Mesendoderm (in vitro differentiated cells): Measurements from ENCODE around the gene RGCC.

Experiments
- DNase-seq: peaks from one replicate; pipeline ENCODE4 v3.0.0; 2013
- H2AK5ac ChIP-seq: 2 replicates; pipeline ENCODE4 v1.6.1; 2013; ENCODE audit warnings: low read length, inconsistent platforms
- H2BK120ac ChIP-seq: 2 replicates; pipeline ENCODE4 v1.6.1; 2013; ENCODE audit warnings: low read depth, mild to moderate bottlenecking, low read length, moderate library complexity, mixed read lengths
- H2BK15ac ChIP-seq: replicated peaks from 2 replicates; pipeline ENCODE4 v1.6.1; 2013; ENCODE audit warnings: low read depth, mild to moderate bottlenecking, moderate library complexity
- H2BK5ac ChIP-seq: 2 replicates; pipeline ENCODE4 v1.6.1; 2013; ENCODE audit warnings: low read length, inconsistent platforms
- H3K18ac ChIP-seq: 2 replicates; pipeline ENCODE4 v1.6.1; 2013; ENCODE audit warnings: mild to moderate bottlenecking, low read length, mixed read lengths
- H3K23ac ChIP-seq: one replicate; pipeline ENCODE4 v1.6.1; 2013; ENCODE audit warnings: low read length
- H3K27ac ChIP-seq: 2 replicates; pipeline ENCODE4 v1.5.1; 2013; ENCODE audit warnings: low read depth, mild to moderate bottlenecking, inconsistent platforms, low read length, moderate library complexity
- H3K27me3 ChIP-seq: 2 replicates; pipeline ENCODE4 v1.6.1; 2013; ENCODE audit warnings: low read length, control low read depth, mild to moderate bottlenecking, inconsistent platforms; ENCODE audit not compliant: insufficient read depth, poor library complexity
- H3K36me3 ChIP-seq: 2 replicates; pipeline ENCODE4 v1.6.1; 2013; ENCODE audit warnings: low read length, inconsistent platforms; ENCODE audit not compliant: control insufficient read depth, insufficient read depth
- H3K4ac ChIP-seq: one replicate; pipeline ENCODE4 v1.6.1; 2013; ENCODE audit warnings: low read depth, mild to moderate bottlenecking, low read length, moderate library complexity
- H3K4me1 ChIP-seq: 2 replicates; pipeline ENCODE4 v1.6.1; 2013; ENCODE audit warnings: low read depth, low read length, inconsistent platforms; ENCODE audit not compliant: control insufficient read depth
- H3K4me2 ChIP-seq: 2 replicates; pipeline ENCODE4 v1.6.1; 2013; ENCODE audit warnings: low read length
- H3K4me3 ChIP-seq: 2 replicates; pipeline ENCODE4 v1.5.1; 2013; ENCODE audit warnings: mild to moderate bottlenecking, low read length
- H3K56ac ChIP-seq: one replicate; pipeline ENCODE4 v1.6.1; 2013; ENCODE audit warnings: low read length
- H3K79me1 ChIP-seq: 2 replicates; pipeline ENCODE4 v1.6.1; 2013; ENCODE audit warnings: low read length, inconsistent platforms
- H3K79me2 ChIP-seq: 2 replicates; pipeline ENCODE4 v1.6.1; 2013; ENCODE audit warnings: mild to moderate bottlenecking, low read length; ENCODE audit not compliant: control insufficient read depth, insufficient read depth
- H3K9ac ChIP-seq: 2 replicates; pipeline ENCODE4 v1.6.1; 2013; ENCODE audit warnings: low read length, inconsistent platforms
- H4K5ac ChIP-seq: one replicate; pipeline ENCODE4 v1.6.1; 2013; ENCODE audit warnings: low read length
- H4K8ac ChIP-seq: one replicate; pipeline ENCODE4 v1.6.1; 2013; ENCODE audit warnings: low read depth, mild to moderate bottlenecking, control low read depth, low read length, moderate library complexity
- WGBS: extraction: QIAGEN DNeasy Blood & Tissue Kit; methylation state at CpG from one replicate; pipeline ENCODE4 v1.1.7; 2013; ENCODE audit warnings: low lambda C conversion rate, missing lambda C conversion rate; ENCODE audit not compliant: insufficient coverage; ENCODE audit errors: extremely low coverage; 5-methylcytosine and 5-hydroxymethylcytosine counted together

The RGCC gene

DNA sequence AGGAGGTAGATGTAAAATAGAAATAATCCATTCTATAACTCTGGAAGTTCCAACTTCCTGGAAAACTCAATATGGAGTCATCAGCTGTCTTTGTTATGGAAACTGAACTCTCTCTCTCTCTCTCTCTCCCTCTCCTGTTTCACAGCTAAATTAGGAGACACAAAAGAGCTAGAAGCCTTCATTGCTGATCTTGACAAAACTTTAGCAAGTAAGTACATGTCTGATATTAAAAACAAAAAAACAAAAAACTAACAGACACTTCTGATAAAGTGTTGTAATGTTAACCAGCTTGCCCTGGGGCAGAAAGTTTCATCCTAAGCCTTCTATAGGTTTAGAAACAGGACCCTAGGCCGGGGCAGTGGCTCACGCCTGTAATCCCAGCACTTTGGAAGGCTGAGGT, 11.3 kb downstream of the RGCC start:
- no peak overlapping the region for H2AK5ac ChIP-seq
- H3K79me2 ChIP-seq, result no peaks in the 10 kb centered on the region
- H3K36me3 ChIP-seq, result no peaks in the 10 kb centered on the region
- no peak overlapping the region for H3K4me3 ChIP-seq
- H3K4ac ChIP-seq, result no peak overlapping the region
- no peak overlapping the region for H2BK5ac ChIP-seq
- H4K5ac ChIP-seq, result no peak overlapping the region
- WGBS, result no CpG with 5 or more reads among the region's 2 CpGs
- H3K27me3 ChIP-seq, result no peaks in the 10 kb centered on the region
- H3K27ac ChIP-seq, result no peak overlapping the region
- no peak overlapping the region for H3K23ac ChIP-seq
- H3K4me1 ChIP-seq, result no peaks in the 10 kb centered on the region
- no peak for DNase-seq
- no peak overlapping the region for H2BK120ac ChIP-seq
- H2BK15ac ChIP-seq, result no peak overlapping the region
- no peak overlapping the region for H3K9ac ChIP-seq
- H3K18ac ChIP-seq, result no peak overlapping the region
- H3K4me2 ChIP-seq, result no peak overlapping the region
- H4K8ac ChIP-seq, result no peak overlapping the region
- no peak overlapping the region for H3K56ac ChIP-seq
- H3K79me1 ChIP-seq, result no peaks in the 10 kb centered on the region

DNA sequence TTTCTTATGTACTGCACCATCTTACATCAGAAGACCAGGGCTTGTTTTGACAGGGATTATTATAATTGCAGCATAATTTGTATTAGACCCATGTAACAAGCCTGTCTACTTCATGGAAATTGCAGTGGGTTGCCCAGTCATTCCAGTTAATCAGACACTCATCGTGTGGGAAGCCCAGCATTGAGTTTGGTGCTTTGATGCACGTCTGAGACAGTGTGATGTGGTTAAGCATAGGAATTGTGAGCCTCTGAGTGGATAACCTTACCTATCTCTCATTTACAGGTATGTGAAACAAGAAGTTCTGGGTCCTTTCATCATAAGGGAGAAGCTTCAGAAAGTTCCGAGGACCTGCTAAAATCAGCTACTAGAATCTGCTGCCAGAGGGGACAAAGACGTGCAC, 12.8 kb downstream of the RGCC start:
- Histone ChIP-seq H3K4me1 (no peaks in the 10 kb centered on the region), H3K9ac (no peak overlapping the region), H3K4me2 (no peak overlapping the region), H3K4ac (no peak overlapping the region), H2BK5ac (no peak overlapping the region), H3K27ac (no peak overlapping the region), H4K5ac (no peak overlapping the region), H3K79me1 (no peaks in the 10 kb centered on the region), H4K8ac (no peak overlapping the region), H3K18ac (no peak overlapping the region), H3K56ac (no peak overlapping the region), H3K23ac (no peak overlapping the region), H2BK120ac (no peak overlapping the region), H3K27me3 (no peaks in the 10 kb centered on the region), H3K4me3 (no peak overlapping the region), H2AK5ac (no peak overlapping the region), H3K79me2 (no peaks in the 10 kb centered on the region), H2BK15ac (no peak overlapping the region), H3K36me3 (no peaks in the 10 kb centered on the region)
- no peak for DNase-seq
- no CpG with 5 or more reads among the region's 4 CpGs for WGBS

DNA sequence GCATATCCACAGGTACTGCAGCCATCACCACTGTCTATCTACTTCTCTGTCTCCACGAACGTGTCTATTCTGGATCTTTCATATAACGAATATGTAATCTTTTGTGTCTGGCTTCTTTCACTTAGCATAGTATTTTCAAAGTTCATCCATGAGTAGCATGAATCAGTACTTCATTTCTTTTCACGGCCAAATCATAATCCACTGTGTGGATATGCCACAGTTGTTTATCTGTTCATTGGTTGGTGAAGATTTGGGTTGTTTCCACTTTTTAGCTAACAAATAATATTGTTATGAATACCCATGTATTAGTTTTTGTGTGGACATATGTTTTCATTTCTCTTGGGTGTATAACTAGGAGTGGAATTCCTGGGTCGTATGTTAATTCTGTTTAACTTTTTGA, 14.4 kb downstream of the RGCC start:
- Histone ChIP-seq H4K8ac (no peak overlapping the region), H3K27me3 (no peaks in the 10 kb centered on the region)

DNA sequence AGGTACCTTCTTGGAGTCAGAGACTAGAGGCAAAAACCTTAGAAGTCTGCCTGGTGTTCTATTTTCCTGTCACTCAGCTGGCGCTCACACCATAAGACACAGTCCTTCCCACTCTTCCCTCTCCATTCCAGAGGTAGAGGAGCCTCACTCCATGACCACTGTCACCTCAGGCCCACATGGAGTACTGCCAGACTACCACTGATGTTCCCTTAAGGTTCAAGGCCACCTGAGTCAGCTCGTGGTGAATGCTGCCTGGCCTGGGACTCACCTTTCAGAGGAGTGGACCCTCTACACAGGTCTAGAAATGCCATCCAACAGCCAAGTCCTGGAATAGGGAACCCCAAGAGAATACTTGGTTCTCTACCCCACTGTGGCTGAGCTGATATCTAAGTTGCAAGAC, 29.9 kb downstream of the RGCC start:
- Histone ChIP-seq H4K8ac (no peak overlapping the region), H2BK120ac (no peak overlapping the region), H3K18ac (no peak overlapping the region), H3K4me3 (no peak overlapping the region), H3K56ac (no peak overlapping the region), H3K36me3 (no peaks in the 10 kb centered on the region), H3K9ac (no peak overlapping the region), H3K27me3 (no peaks in the 10 kb centered on the region), H2BK5ac (no peak overlapping the region), H3K23ac (no peak overlapping the region), H3K4ac (no peak overlapping the region), H2BK15ac (no peak overlapping the region), H3K79me2 (no peaks in the 10 kb centered on the region), H2AK5ac (no peak overlapping the region), H3K4me2 (no peak overlapping the region), H3K27ac (no peak overlapping the region), H4K5ac (no peak overlapping the region), H3K79me1 (no peaks in the 10 kb centered on the region), H3K4me1 (no peaks in the 10 kb centered on the region)
- WGBS, result no CpG with 5 or more reads among the region's 2 CpGs
- no peak for DNase-seq

More for the DNA sequence above, 14.4 kb downstream of the RGCC start:
- Histone ChIP-seq H3K9ac (no peak overlapping the region), H2BK120ac (no peak overlapping the region), H3K79me1 (no peaks in the 10 kb centered on the region), H3K23ac (no peak overlapping the region), H3K79me2 (no peaks in the 10 kb centered on the region), H3K4me3 (no peak overlapping the region), H3K27ac (no peak overlapping the region), H3K36me3 (no peaks in the 10 kb centered on the region), H3K18ac (no peak overlapping the region), H3K4ac (no peak overlapping the region), H2BK15ac (no peak overlapping the region), H3K56ac (no peak overlapping the region), H3K4me2 (no peak overlapping the region), H4K5ac (no peak overlapping the region), H3K4me1 (no peaks in the 10 kb centered on the region), H2BK5ac (no peak overlapping the region), H2AK5ac (no peak overlapping the region)
- no CpG with 5 or more reads among the region's 5 CpGs for WGBS
- no peak for DNase-seq

DNA sequence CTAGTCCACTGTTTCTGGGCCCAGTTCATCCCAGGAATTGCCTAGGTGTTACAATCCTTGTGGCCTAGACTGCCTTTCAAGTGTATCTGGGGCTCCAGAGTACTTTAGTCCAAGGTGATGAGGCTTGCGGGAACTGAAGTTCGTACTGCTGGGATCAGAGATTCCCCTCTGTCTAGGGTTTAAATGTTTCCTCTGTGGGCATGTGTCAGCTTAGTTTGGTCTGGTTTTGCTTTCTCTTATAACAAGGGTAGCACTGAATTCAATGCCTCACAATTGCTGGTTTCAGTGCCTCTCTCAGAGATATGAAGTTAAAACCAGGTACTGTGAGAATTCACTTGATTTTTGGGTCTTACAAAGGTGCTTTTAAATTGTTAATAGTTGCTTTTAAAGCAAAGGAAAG, 30.8 kb downstream of the RGCC start:
- H3K79me2 ChIP-seq, result no peaks in the 10 kb centered on the region

DNA sequence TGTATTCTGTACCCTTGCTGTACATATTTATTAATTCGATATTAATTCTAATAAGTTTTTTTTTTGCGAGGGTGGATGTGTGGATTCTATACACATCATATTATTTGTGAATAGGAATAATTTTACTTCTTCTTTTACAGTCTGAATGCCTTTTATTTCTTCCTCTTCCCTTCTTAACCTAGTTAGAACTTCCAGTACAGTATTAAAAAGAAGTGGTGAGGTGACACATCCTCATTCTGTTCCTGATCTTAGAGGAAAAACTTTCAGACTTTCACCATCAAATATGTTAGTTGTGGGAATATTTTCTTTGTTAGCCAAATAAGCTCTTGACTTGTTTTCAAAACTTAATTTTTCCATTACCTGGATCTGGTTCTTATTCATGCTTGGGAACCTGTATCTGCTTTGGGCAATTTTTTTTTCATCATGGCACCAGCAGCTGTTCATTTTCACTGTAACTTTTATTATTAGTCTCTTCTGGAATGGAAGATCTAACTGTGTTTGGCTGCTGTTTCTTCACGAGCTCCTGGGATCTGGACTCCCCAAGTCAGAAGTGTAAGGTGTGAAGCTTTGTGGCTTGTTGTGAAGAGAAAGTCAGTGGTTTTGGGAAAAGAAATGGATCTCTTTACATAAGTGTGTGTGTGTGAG, 33.1 kb downstream of the RGCC start:
- H3K56ac ChIP-seq, result no peak overlapping the region
- H3K27me3 ChIP-seq, result no peaks in the 10 kb centered on the region
- H3K4ac ChIP-seq, result no peak overlapping the region
- H3K4me3 ChIP-seq, result no peak overlapping the region
- no peak overlapping the region for H2BK15ac ChIP-seq
- H4K8ac ChIP-seq, result no peak overlapping the region
- H3K18ac ChIP-seq, result no peak overlapping the region
- H2AK5ac ChIP-seq, result no peak overlapping the region
- H3K79me2 ChIP-seq, result no peaks in the 10 kb centered on the region
- no peak overlapping the region for H3K9ac ChIP-seq
- no peak overlapping the region for H3K27ac ChIP-seq
- H2BK5ac ChIP-seq, result no peak overlapping the region
- no peaks in the 10 kb centered on the region for H3K4me1 ChIP-seq
- H3K79me1 ChIP-seq, result no peaks in the 10 kb centered on the region
- no CpG with 5 or more reads among the region's 3 CpGs for WGBS
- H3K23ac ChIP-seq, result no peak overlapping the region
- H3K36me3 ChIP-seq, result no peaks in the 10 kb centered on the region
- no peak for DNase-seq
- no peak overlapping the region for H4K5ac ChIP-seq
- H2BK120ac ChIP-seq, result no peak overlapping the region
- no peak overlapping the region for H3K4me2 ChIP-seq

More for the DNA sequence above, 30.8 kb downstream of the RGCC start:
- no peak overlapping the region for H4K8ac ChIP-seq
- H3K56ac ChIP-seq, result no peak overlapping the region
- no peaks in the 10 kb centered on the region for H3K79me1 ChIP-seq
- no peak overlapping the region for H3K9ac ChIP-seq
- no peak overlapping the region for H2BK5ac ChIP-seq
- no peak overlapping the region for H3K4me2 ChIP-seq
- H4K5ac ChIP-seq, result no peak overlapping the region
- no peaks in the 10 kb centered on the region for H3K36me3 ChIP-seq
- H3K23ac ChIP-seq, result no peak overlapping the region
- no peak overlapping the region for H2BK120ac ChIP-seq
- H3K27me3 ChIP-seq, result no peaks in the 10 kb centered on the region
- no peak overlapping the region for H3K4me3 ChIP-seq
- no peak overlapping the region for H2BK15ac ChIP-seq
- H2AK5ac ChIP-seq, result no peak overlapping the region
- H3K4me1 ChIP-seq, result no peaks in the 10 kb centered on the region
- no peak overlapping the region for H3K27ac ChIP-seq
- no CpG with 5 or more reads among the region's 2 CpGs for WGBS
- no peak for DNase-seq
- no peak overlapping the region for H3K18ac ChIP-seq
- no peak overlapping the region for H3K4ac ChIP-seq
